Smooth muscle cell (in vitro differentiated cells): Measurements from ENCODE around the gene WSB1. TPM values are rescaled to one million over a fixed set of nuclear protein-coding genes. Genes with fewer than 3 reads are reported as not detected.

Experiments used
- DNase-seq: peaks from one replicate; lab custom pipeline; 2025; ENCODE audit not compliant: unreplicated experiment; lab: John Stamatoyannopoulos, UW
- H2AFZ ChIP-seq: fragments of 200-600 bp; sonication (generic); 2 replicates; pipeline ENCODE4 v1.6.0; 2016; ENCODE audit warnings: antibody characterized with exemption, low read depth, mild to moderate bottlenecking
- H3F3A ChIP-seq: fragments of 200-600 bp; sonication (generic); 2 replicates; pipeline ENCODE4 v1.6.0; 2017; ENCODE audit warnings: antibody characterized with exemption, low read depth
- H3K27ac ChIP-seq: fragments of 200-600 bp; sonication (generic); 2 replicates; pipeline ENCODE4 v1.5.1; 2016; ENCODE audit warnings: low read depth, mild to moderate bottlenecking
- H3K27me3 ChIP-seq: fragments of 200-600 bp; sonication (generic); 2 replicates; pipeline ENCODE4 v1.6.1; 2016; ENCODE audit warnings: low read depth, mild to moderate bottlenecking
- H3K36me3 ChIP-seq: fragments of 200-600 bp; sonication (generic); 2 replicates; pipeline ENCODE4 v1.5.1; 2016; ENCODE audit warnings: low read depth
- H3K4me1 ChIP-seq: fragments of 200-600 bp; sonication (generic); 2 replicates; pipeline ENCODE4 v1.5.1; 2016; ENCODE audit warnings: low read depth
- H3K4me2 ChIP-seq: fragments of 200-600 bp; sonication (generic); 2 replicates; pipeline ENCODE4 v1.6.0; 2016; ENCODE audit warnings: mild to moderate bottlenecking
- H3K4me3 ChIP-seq: fragments of 200-600 bp; sonication (generic); 2 replicates; pipeline ENCODE4 v1.5.1; 2016; ENCODE audit warnings: mild to moderate bottlenecking
- H3K79me2 ChIP-seq: fragments of 200-600 bp; sonication (generic); 2 replicates; pipeline ENCODE4 v1.6.0; 2016; ENCODE audit warnings: low read depth, mild to moderate bottlenecking
- H3K9ac ChIP-seq: fragments of 200-600 bp; sonication (generic); 2 replicates; pipeline ENCODE4 v1.6.0; 2016; ENCODE audit warnings: low read depth
- H3K9me3 ChIP-seq: fragments of 200-600 bp; sonication (generic); replicated peaks from 2 replicates; pipeline ENCODE4 v1.5.1; 2016; ENCODE audit warnings: low read depth
- H4K20me1 ChIP-seq: fragments of 200-600 bp; sonication (generic); 2 replicates; pipeline ENCODE4 v1.6.0; 2016; ENCODE audit warnings: low read depth
- WGBS: methylation state at CpG from one replicate; pipeline ENCODE4 v1.1.7; 2016; ENCODE audit warnings: low lambda C conversion rate; 5-methylcytosine and 5-hydroxymethylcytosine counted together
- polyA plus RNA-seq: library from polyadenylated mRNA; unstranded; fragments of >200 nt; fragmentation: Nextera tagmentation; extraction: Ambion mirVana; gene quantifications from 2 replicates; pipeline ENCODE4 v1.2.1, GENCODE V29; 2016
- total RNA-seq: library from RNA; depleted of rRNA; stranded (reverse); fragments of >200 nt; gene quantifications from 2 replicates; pipeline ENCODE4 v1.2.3, GENCODE V29; 2014
- TF ChIP-seq, protein P1 (sequence below): fragments of 200-600 bp; sonication (generic); IDR thresholded peaks from 2 replicates; pipeline ENCODE4 v1.5.1; 2017; ENCODE audit warnings: borderline replicate concordance, mild to moderate bottlenecking, antibody characterized with exemption; ENCODE audit not compliant: insufficient read depth, poor library complexity, severe bottlenecking

The WSB1 gene
- total and polyA plus RNA-seq, 2 experiments from 2014 or later: 156 to 256 TPM

DNA sequence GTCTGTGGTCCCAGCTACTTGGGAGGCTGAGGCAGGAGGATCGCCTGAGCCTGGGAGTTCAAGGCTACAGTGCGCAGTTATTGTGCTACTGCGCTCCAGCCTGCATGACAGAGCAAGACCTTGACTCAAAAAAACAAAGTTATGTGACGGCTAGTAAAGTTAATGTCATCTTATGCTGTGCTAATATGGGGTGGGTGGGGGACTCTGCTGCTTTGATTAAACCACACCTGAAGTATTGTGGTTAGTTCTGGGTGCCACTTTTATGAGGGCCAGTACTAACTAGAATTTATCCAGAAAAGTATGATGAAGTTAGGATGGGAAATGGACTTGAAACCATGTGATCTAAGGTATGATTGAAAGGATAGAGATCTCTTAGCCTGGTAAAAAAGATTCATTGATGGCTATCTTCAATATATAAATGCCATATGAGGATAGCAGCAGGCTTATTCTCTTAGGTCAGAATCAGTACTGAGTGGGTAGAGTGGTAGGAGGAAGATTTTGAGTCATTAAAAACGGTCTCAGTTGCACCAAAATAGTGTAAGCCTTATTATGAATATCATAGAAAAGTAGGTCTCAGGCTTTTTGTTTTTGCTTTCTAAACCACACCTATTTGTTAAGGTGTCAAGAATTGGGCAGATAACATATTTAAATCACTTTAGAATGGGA is 5.6 kb downstream of the WSB1 start:
- no peak for DNase-seq
- Histone ChIP-seq H3K4me3 (no peak overlapping the region), H3K27ac (no peak overlapping the region), H3K4me2 (no peak overlapping the region), H3K9me3 (no peaks in the 10 kb centered on the region), H2AFZ (no peak overlapping the region), H3K9ac (no peak overlapping the region), H3K79me2 (peaks cover 97% of the 10 kb centered on the region), H3K27me3 (no peaks in the 10 kb centered on the region), H4K20me1 (peaks cover 97% of the 10 kb centered on the region), H3K36me3 (no peaks in the 10 kb centered on the region), H3F3A (peaks cover 8% of the 10 kb centered on the region), H3K4me1 (peaks cover 18% of the 10 kb centered on the region)
- WGBS: 96% methylated on average over 5 of the region's 5 CpGs
- TF ChIP-seq, protein P1, sequence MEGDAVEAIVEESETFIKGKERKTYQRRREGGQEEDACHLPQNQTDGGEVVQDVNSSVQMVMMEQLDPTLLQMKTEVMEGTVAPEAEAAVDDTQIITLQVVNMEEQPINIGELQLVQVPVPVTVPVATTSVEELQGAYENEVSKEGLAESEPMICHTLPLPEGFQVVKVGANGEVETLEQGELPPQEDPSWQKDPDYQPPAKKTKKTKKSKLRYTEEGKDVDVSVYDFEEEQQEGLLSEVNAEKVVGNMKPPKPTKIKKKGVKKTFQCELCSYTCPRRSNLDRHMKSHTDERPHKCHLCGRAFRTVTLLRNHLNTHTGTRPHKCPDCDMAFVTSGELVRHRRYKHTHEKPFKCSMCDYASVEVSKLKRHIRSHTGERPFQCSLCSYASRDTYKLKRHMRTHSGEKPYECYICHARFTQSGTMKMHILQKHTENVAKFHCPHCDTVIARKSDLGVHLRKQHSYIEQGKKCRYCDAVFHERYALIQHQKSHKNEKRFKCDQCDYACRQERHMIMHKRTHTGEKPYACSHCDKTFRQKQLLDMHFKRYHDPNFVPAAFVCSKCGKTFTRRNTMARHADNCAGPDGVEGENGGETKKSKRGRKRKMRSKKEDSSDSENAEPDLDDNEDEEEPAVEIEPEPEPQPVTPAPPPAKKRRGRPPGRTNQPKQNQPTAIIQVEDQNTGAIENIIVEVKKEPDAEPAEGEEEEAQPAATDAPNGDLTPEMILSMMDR: no peak

DNA sequence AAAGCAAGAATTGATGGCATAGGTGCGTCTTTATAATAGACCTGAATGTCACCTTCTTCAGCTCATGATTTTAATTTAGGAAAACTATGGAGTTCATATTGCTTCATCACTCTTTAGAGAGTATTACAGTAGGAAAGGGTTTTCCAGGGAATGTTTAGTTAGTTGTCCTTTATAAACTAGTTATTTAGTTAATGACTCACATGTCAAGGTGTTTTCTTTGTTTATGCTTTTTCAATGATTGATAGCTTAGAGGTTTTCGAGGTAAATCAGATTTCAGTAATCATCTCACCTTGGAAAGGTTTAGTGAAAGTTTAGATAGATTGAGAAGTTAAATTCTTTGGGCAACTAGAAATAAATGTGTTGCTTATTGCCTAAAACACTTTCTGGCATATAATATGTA is 9.8 kb downstream of the WSB1 start:
- H2AFZ ChIP-seq: no peak overlapping the region
- H3K27me3 ChIP-seq: no peaks in the 10 kb centered on the region
- no peaks in the 10 kb centered on the region for H3K9me3 ChIP-seq
- no peaks in the 10 kb centered on the region for H3K4me1 ChIP-seq
- H3K27ac ChIP-seq: no peak overlapping the region
- no peak for DNase-seq
- no peak overlapping the region for H3K4me2 ChIP-seq
- H3K79me2 ChIP-seq: peaks cover 97% of the 10 kb centered on the region
- H4K20me1 ChIP-seq: peaks cover 100% of the 10 kb centered on the region
- H3K36me3 ChIP-seq: peaks cover 21% of the 10 kb centered on the region
- no peak overlapping the region for H3K4me3 ChIP-seq
- no peak overlapping the region for H3K9ac ChIP-seq
- WGBS: 90% methylated on average over 2 of the region's 2 CpGs
- no peaks in the 10 kb centered on the region for H3F3A ChIP-seq
- TF ChIP-seq, protein P1: no peak

DNA sequence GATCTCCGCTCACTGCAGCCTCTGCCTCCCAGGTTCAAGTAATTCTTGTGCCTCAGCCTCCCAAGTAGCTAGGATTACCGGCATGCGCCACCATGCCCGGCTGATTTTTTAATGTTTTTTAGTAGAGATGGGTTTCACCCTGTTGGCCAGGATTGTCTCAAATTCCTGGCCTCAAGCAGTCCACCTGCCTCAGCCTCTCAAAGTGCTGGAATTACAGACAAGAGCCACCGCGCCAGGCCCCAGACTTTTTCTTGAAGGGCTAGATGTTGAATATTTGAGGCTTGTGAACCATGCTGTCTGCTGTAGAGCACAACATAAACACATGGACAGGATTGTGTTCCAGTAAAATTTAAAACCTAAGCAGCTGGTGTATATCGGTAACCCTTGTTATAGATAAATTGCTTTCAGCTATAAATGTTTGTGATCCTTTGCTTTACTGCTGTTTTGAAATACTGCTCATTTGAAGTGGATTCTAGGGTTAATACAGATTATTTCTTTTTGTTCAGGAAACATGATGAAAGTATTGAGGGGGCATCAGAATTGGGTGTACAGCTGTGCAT is 12.4 kb downstream of the WSB1 start:
- Histone ChIP-seq H3K79me2 (peaks cover 74% of the 10 kb centered on the region), H3K9ac (no peak overlapping the region), H4K20me1 (peaks cover 100% of the 10 kb centered on the region), H2AFZ (no peak overlapping the region), H3K27me3 (no peaks in the 10 kb centered on the region), H3K36me3 (peaks cover 41% of the 10 kb centered on the region), H3K27ac (no peak overlapping the region), H3K4me3 (no peak overlapping the region), H3F3A (no peaks in the 10 kb centered on the region), H3K4me2 (no peak overlapping the region), H3K9me3 (no peaks in the 10 kb centered on the region), H3K4me1 (no peaks in the 10 kb centered on the region)
- no peak for DNase-seq
- WGBS: 96% methylated on average over 7 of the region's 7 CpGs
- TF ChIP-seq, protein P1: no peak
